Liver (tissue), 9 donors: ENCODE measurements around the gene TRMT11. TPM values are rescaled to one million over a fixed set of nuclear protein-coding genes. Genes with fewer than 3 reads are reported as not detected.

Experiments
- DNase-seq: peaks from one replicate; pipeline ENCODE4 v3.0.0-alpha.2; 2017; ENCODE audit warnings: low spot score
- H3K27ac ChIP-seq, 2 donors: one replicate each; pipeline ENCODE4 v1.7.0; 2013; ENCODE audit warnings: inconsistent platforms in 2 of 2, low read length in 2 of 2, control low read depth in 1 of 2, low read depth in 1 of 2, mild to moderate bottlenecking in 1 of 2
- H3K27me3 ChIP-seq, 4 donors: one replicate each; pipeline versions ENCODE4 v1.6.1 to v1.7.0; 2013; ENCODE audit warnings: low read length in 3 of 4, inconsistent platforms in 1 of 4, mild to moderate bottlenecking in 1 of 4, moderate library complexity in 1 of 4; ENCODE audit not compliant: control insufficient read depth in 4 of 4, insufficient read depth in 4 of 4
- H3K36me3 ChIP-seq, 4 donors: one replicate each; pipeline versions ENCODE4 v1.6.1 to v1.7.0; 2013; ENCODE audit warnings: low read length in 3 of 4, mild to moderate bottlenecking in 3 of 4, low read depth in 1 of 4, moderate library complexity in 1 of 4; ENCODE audit not compliant: control insufficient read depth in 4 of 4, insufficient read depth in 3 of 4
- H3K4me1 ChIP-seq, 4 donors: one replicate each; pipeline versions ENCODE4 v1.6.1 to v1.7.0; 2013; ENCODE audit warnings: low read length in 3 of 4, mild to moderate bottlenecking in 3 of 4, moderate library complexity in 1 of 4; ENCODE audit not compliant: control insufficient read depth in 4 of 4, insufficient read depth in 4 of 4
- H3K4me3 ChIP-seq, 3 donors: one replicate each; pipeline versions ENCODE4 v1.6.1 to v1.7.0; 2013; ENCODE audit warnings: low read length in 3 of 3, control low read depth in 1 of 3, low read depth in 1 of 3, mild to moderate bottlenecking in 1 of 3
- H3K9ac ChIP-seq, 2 donors: one replicate each; pipeline ENCODE4 v1.7.0; 2013; ENCODE audit warnings: low read length in 2 of 2, mild to moderate bottlenecking in 2 of 2, moderate library complexity in 2 of 2, control low read depth in 1 of 2, low read depth in 1 of 2
- H3K9me3 ChIP-seq, 4 donors: one replicate each; pipeline versions ENCODE4 v1.6.1 to v1.7.0; 2013; ENCODE audit warnings: low read length in 3 of 4; ENCODE audit not compliant: control insufficient read depth in 4 of 4
- CTCF ChIP-seq: fragments of 150-350 bp; IDR thresholded peaks from 2 replicates; pipeline ENCODE4 v1.5.1; 2017; ENCODE audit warnings: improper control_type of control experiment, low read depth, low read length; ENCODE audit not compliant: missing input control
- EGR1 ChIP-seq, 2 donors: IDR thresholded peaks; 2 replicates each; pipeline ENCODE4 v1.6.1; 2016 to 2018; ENCODE audit warnings: antibody characterized with exemption in 2 of 2, low read depth in 2 of 2
- FOXA1 ChIP-seq: IDR thresholded peaks from 2 replicates; pipeline ENCODE4 v1.6.1; 2016; ENCODE audit warnings: antibody characterized with exemption
- FOXA2 ChIP-seq: IDR thresholded peaks from 2 replicates; pipeline ENCODE4 v1.6.1; 2016; ENCODE audit warnings: antibody characterized with exemption
- GABPA ChIP-seq, 2 donors: IDR thresholded peaks in 1 of 2; conservative IDR thresholded peaks in 1 of 2; 2 replicates each; pipeline ENCODE4 v1.6.1; 2016; ENCODE audit warnings: antibody characterized with exemption in 2 of 2, mild to moderate bottlenecking in 1 of 2, moderate library complexity in 1 of 2
- HNF4A ChIP-seq, 2 donors: conservative IDR thresholded peaks; 2 replicates each; pipeline ENCODE4 v1.6.1; 2016; ENCODE audit warnings: antibody characterized with exemption in 2 of 2, mild to moderate bottlenecking in 2 of 2
- HNF4G ChIP-seq: IDR thresholded peaks from 2 replicates; pipeline ENCODE4 v1.6.1; 2016; ENCODE audit warnings: antibody characterized with exemption
- JUND ChIP-seq, 2 donors: IDR thresholded peaks; 2 replicates each; pipeline ENCODE4 v1.6.1; 2016; ENCODE audit warnings: antibody characterized with exemption in 2 of 2
- MAX ChIP-seq: IDR thresholded peaks from 2 replicates; pipeline ENCODE4 v1.6.1; 2016; ENCODE audit warnings: antibody characterized with exemption
- NR2F2 ChIP-seq: IDR thresholded peaks from 2 replicates; pipeline ENCODE4 v1.6.1; 2016; ENCODE audit warnings: antibody characterized with exemption
- RXRA ChIP-seq, 2 donors: IDR thresholded peaks; 2 replicates each; pipeline ENCODE4 v1.6.1; 2017 to 2018; ENCODE audit warnings: antibody characterized with exemption in 2 of 2, mild to moderate bottlenecking in 1 of 2
- SP1 ChIP-seq: IDR thresholded peaks from 2 replicates; pipeline ENCODE4 v1.6.1; 2018; ENCODE audit warnings: antibody characterized with exemption, mild to moderate bottlenecking
- TAF1 ChIP-seq: conservative IDR thresholded peaks from 2 replicates; pipeline ENCODE4 v1.6.1; 2016; ENCODE audit warnings: antibody characterized with exemption, mild to moderate bottlenecking
- WGBS: extraction: QIAGEN DNeasy Blood & Tissue Kit; methylation state at CpG from one replicate; pipeline ENCODE4 v1.1.7; 2013; 5-methylcytosine and 5-hydroxymethylcytosine counted together
- polyA plus RNA-seq, 2 donors: library from polyadenylated mRNA; stranded (reverse) in 1 of 2; unstranded in 1 of 2; fragments of 200-250 nt in 1 of 2; fragments of >200 nt in 1 of 2; fragmentation: Nextera tagmentation in 1 of 2; extraction: Ambion mirVana in 1 of 2; gene quantifications; one replicate each; pipeline versions ENCODE4 v1.2.1 to v1.2.3, GENCODE V29; 2013 to 2015
- total RNA-seq, 2 donors: library from RNA; depleted of rRNA; stranded (reverse); fragments of >200 nt; gene quantifications; one replicate each; pipeline ENCODE4 v1.2.3, GENCODE V29; 2014
- TF ChIP-seq, protein P1 (sequence below): IDR thresholded peaks from 2 replicates; pipeline ENCODE4 v1.6.1; 2016; ENCODE audit warnings: antibody characterized with exemption
- TF ChIP-seq, protein P2 (sequence below): IDR thresholded peaks from 2 replicates; pipeline ENCODE4 v1.6.1; 2016; ENCODE audit warnings: antibody characterized with exemption, mild to moderate bottlenecking
- TF ChIP-seq, protein P3 (sequence below): IDR thresholded peaks from 2 replicates; pipeline ENCODE4 v1.6.1; 2016; ENCODE audit warnings: antibody characterized with exemption
- donor health status: healthy.
- donor health status: healthy.
- donor health status: healthy.
- donor health status: healthy.
- donor health status: healthy.

Gene TRMT11
- total and polyA plus RNA-seq, 4 donors = 9.9 to 82.3 (median 17.2) TPM

DNA sequence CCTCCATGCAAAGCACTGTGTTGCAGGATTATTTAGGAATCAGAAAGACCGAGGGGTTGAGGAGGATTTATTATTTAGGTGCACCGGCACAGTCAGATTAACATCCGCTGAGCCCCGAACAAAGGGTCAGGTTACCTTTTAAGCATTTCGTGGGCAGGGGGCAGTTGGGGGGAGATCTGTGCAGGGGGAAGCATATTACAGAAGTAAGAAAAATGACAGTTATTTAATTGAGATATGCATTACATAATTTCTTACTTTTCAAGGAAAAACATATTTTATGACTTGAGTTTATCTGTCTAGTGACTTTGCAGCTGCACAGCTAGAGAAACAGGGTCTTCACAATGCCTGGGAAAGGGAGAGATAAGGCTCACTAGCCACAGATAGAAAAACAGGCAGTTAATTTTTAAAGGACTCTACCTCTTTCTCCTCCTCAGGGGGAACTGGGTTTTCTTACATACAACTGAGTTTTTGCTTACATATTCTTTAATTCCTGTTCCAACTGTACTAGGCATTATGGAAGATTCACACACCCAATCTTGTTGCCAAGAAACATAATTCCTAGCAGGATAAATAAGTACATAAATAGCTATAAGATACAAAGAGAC is 31.5 kb upstream of the TRMT11 start:
- WGBS = 47% methylated on average over 5 of the region's 5 CpGs
- H3K9ac ChIP-seq = no peak overlapping the region
- no peak for DNase-seq
- no peaks in the 10 kb centered on the region for H3K27me3 ChIP-seq
- no peak overlapping the region for H3K27ac ChIP-seq
- TF ChIP-seq TAF1 (no peak), FOXA2 (no peak), GABPA (IDR thresholded peaks at IDR 0.05 in 1 of 2, conservative IDR thresholded peaks at IDR 0.05 in 1 of 2) (no peak), RXRA (IDR thresholded peaks at IDR 0.05) (no peak), JUND (IDR thresholded peaks at IDR 0.05) (no peak), HNF4G (no peak), FOXA1 (no peak), EGR1 (IDR thresholded peaks at IDR 0.05; ENCODE audit: low read depth in 2 of 2) (no peak), SP1 (no peak)
- TF ChIP-seq, protein P1, sequence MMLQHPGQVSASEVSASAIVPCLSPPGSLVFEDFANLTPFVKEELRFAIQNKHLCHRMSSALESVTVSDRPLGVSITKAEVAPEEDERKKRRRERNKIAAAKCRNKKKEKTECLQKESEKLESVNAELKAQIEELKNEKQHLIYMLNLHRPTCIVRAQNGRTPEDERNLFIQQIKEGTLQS = no peak
- no peak overlapping the region for H3K4me3 ChIP-seq
- no peaks in the 10 kb centered on the region for H3K9me3 ChIP-seq
- H3K4me1 ChIP-seq = peaks cover 4 to 26% (median 22%) of the 10 kb centered on the region in 4 donors
- no peaks in the 10 kb centered on the region for H3K36me3 ChIP-seq

DNA sequence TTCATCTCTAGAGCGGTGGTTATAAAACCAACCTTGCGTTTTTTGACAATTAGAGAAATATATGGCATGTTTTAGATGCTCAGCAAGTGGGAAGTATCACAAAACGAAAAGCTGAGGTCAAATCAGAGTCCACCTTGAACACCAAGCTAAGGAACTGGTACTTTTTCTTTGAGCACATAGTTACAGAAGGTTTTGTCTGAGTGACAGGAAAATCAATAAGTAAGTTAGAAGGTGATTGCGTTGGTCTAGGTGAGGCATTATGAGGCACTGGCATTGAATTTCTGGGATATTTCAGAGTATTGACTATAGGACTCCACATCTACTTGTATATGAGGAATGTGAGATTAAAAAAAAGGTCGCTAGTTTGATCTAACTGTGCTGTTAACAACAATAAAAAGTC is 30.4 kb upstream of the TRMT11 start:
- Histone ChIP-seq H3K9me3 (no peaks in the 10 kb centered on the region), H3K9ac (peak overlapping the region in 1 of 2 donors; percentile 71), H3K36me3 (no peaks in the 10 kb centered on the region), H3K4me3 (peak overlapping the region in 2 of 3 donors; percentile 3 to 85), H3K4me1 (peaks cover 8 to 33% (median 25%) of the 10 kb centered on the region in 4 donors), H3K27ac (peak overlapping the region in 1 of 2 donors; percentile 98), H3K27me3 (no peaks in the 10 kb centered on the region)
- no peak for DNase-seq
- 38% methylated on average over 5 of the region's 5 CpGs for WGBS
- TF ChIP-seq NR2F2 = no peak
- TF ChIP-seq GABPA (IDR thresholded peaks at IDR 0.05 in 1 of 2, conservative IDR thresholded peaks at IDR 0.05 in 1 of 2) = no peak
- no peak for TF ChIP-seq MAX
- TF ChIP-seq, protein P1 = no peak

DNA sequence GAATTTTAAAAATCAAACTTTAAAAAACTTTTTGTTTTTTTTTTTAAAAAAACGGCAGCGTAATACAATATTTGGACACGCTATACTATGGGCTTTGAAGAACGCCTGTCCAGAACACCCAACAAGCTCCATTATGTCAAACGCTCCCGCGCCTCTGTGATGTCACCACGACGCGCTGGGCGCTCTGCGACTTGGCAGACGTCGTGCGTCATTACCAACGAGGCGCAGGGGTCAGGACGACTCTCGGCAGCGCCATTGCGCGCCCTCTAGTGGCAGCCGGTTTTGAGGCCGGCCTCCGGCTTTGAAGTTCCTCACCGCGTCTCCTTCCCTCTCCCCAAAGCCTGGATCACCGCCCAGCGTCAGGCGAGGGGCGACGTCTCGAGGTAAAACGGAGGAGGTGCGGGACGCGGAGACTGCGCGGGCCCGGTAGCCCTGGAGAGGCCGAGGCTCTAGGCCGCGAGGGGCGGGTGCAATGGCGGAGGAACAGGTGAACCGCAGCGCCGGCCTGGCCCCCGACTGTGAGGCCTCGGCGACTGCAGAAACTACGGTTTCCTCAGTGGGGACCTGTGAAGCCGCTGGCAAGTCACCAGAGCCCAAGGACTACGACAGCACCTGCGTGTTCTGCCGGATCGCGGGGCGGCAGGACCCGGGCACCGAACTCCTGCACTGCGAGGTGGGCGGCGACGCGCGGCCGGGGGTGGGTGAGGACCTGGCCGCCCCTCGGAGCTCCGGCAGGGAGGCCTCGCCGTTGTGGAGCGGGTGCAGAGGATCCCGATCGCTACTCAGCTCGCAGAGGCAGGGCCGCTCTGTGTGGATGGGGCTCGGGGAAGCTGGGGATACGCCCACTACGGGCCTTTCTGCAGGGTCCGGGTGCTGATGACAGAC is 29.6 kb upstream of the TRMT11 start, which contains the start of gene HINT3:
TSS of gene HINT3 (plus strand) at position 265 of the 885 bp plus-strand sequence. CDS start at position 473, 208 bp downstream.
- under 1% methylated on average over 82 of the region's 82 CpGs for WGBS
- Histone ChIP-seq H3K9ac (peak within 1 kb of the TSS; percentile 92 to 93), H3K27ac (peak within 1 kb of the TSS; percentile 94 to 98), H3K27me3 (no peaks in the 10 kb centered on the region), H3K4me1 (peaks cover 8 to 33% (median 25%) of the 10 kb centered on the region in 4 donors), H3K36me3 (no peaks in the 10 kb centered on the region), H3K4me3 (peak within 1 kb of the TSS; percentile 74 to 92 (median 85)), H3K9me3 (no peaks in the 10 kb centered on the region)
- DNase-seq = peak; percentile 99
- TF ChIP-seq SP1 (peak; percentile 60), MAX (peak; percentile 13), HNF4A (conservative IDR thresholded peaks at IDR 0.05) (peak; percentile 37 to 56), CTCF (peak; percentile 86)
- TF ChIP-seq, protein P2, sequence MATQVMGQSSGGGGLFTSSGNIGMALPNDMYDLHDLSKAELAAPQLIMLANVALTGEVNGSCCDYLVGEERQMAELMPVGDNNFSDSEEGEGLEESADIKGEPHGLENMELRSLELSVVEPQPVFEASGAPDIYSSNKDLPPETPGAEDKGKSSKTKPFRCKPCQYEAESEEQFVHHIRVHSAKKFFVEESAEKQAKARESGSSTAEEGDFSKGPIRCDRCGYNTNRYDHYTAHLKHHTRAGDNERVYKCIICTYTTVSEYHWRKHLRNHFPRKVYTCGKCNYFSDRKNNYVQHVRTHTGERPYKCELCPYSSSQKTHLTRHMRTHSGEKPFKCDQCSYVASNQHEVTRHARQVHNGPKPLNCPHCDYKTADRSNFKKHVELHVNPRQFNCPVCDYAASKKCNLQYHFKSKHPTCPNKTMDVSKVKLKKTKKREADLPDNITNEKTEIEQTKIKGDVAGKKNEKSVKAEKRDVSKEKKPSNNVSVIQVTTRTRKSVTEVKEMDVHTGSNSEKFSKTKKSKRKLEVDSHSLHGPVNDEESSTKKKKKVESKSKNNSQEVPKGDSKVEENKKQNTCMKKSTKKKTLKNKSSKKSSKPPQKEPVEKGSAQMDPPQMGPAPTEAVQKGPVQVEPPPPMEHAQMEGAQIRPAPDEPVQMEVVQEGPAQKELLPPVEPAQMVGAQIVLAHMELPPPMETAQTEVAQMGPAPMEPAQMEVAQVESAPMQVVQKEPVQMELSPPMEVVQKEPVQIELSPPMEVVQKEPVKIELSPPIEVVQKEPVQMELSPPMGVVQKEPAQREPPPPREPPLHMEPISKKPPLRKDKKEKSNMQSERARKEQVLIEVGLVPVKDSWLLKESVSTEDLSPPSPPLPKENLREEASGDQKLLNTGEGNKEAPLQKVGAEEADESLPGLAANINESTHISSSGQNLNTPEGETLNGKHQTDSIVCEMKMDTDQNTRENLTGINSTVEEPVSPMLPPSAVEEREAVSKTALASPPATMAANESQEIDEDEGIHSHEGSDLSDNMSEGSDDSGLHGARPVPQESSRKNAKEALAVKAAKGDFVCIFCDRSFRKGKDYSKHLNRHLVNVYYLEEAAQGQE = peak; percentile 64
- TF ChIP-seq, protein P1 = peak; percentile 36
- TF ChIP-seq, protein P3, sequence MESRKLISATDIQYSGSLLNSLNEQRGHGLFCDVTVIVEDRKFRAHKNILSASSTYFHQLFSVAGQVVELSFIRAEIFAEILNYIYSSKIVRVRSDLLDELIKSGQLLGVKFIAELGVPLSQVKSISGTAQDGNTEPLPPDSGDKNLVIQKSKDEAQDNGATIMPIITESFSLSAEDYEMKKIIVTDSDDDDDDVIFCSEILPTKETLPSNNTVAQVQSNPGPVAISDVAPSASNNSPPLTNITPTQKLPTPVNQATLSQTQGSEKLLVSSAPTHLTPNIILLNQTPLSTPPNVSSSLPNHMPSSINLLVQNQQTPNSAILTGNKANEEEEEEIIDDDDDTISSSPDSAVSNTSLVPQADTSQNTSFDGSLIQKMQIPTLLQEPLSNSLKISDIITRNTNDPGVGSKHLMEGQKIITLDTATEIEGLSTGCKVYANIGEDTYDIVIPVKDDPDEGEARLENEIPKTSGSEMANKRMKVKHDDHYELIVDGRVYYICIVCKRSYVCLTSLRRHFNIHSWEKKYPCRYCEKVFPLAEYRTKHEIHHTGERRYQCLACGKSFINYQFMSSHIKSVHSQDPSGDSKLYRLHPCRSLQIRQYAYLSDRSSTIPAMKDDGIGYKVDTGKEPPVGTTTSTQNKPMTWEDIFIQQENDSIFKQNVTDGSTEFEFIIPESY = no peak
